Body of pancreas (tissue), 4 donors: ENCODE data around the gene PKNOX2. TPM values are rescaled to one million over a fixed set of nuclear protein-coding genes. Genes with fewer than 3 reads are reported as not detected.

Source experiments
- ATAC-seq: fragments of 150-250 bp; one replicate; pipeline ENCODE4 v1.9.1; 2016
- DNase-seq, 4 donors: peaks; one replicate each; pipeline ENCODE4 v3.0.0-alpha.2; 2019
- H3K27ac ChIP-seq, 4 donors: fragments of 200-600 bp; sonication (generic); 1 replicate in 3 of 4; 2 replicates in 1 of 4; pipeline versions ENCODE4 v1.5.1 to v1.6.1; 2016 to 2019; ENCODE audit warnings: mild to moderate bottlenecking in 1 of 4, mixed read lengths in 1 of 4, moderate library complexity in 1 of 4
- H3K27me3 ChIP-seq, 2 donors: fragments of 200-600 bp; sonication (generic); one replicate each; pipeline ENCODE4 v1.6.0; 2016; ENCODE audit warnings: mild to moderate bottlenecking in 1 of 2
- H3K36me3 ChIP-seq, 2 donors: fragments of 200-600 bp; sonication (generic); replicated peaks in 1 of 2; 2 replicates each; pipeline ENCODE4 v1.5.1; 2016; ENCODE audit warnings: low read depth in 2 of 2; ENCODE audit not compliant: insufficient read depth in 1 of 2
- H3K4me1 ChIP-seq: fragments of 200-600 bp; sonication (generic); one replicate; pipeline ENCODE4 v1.6.0; 2016
- H3K4me3 ChIP-seq, 2 donors: fragments of 200-600 bp; sonication (generic); 1 replicate in 1 of 2; 2 replicates in 1 of 2; pipeline ENCODE4 v1.5.1; 2016 to 2019
- H3K9me3 ChIP-seq, 3 donors: fragments of 200-600 bp; sonication (generic); 1 replicate in 2 of 3; 2 replicates in 1 of 3; pipeline ENCODE4 v1.5.1; 2016
- CTCF ChIP-seq, 7 experiments: fragments of 450-650 bp in 4 of 7; fragments of 200-600 bp in 3 of 7; sonication (generic) in 3 of 7; IDR thresholded peaks; one replicate each; pipeline ENCODE4 v1.5.1; 2016 to 2019; ENCODE audit warnings: antibody characterized with exemption in 7 of 7
- POLR2A ChIP-seq, 3 donors: fragments of 450-650 bp; IDR thresholded peaks; one replicate each; pipeline ENCODE4 v1.6.1; 2016; ENCODE audit warnings: antibody characterized with exemption in 3 of 3, mild to moderate bottlenecking in 2 of 3
- WGBS, 2 donors: methylation state at CpG; one replicate each; pipeline ENCODE4 v1.1.5; 2017; 5-methylcytosine and 5-hydroxymethylcytosine counted together
- intact Hi-C: fragments of 100-400 bp; cut with DNase I; formaldehyde crosslinking; loops from one replicate; pipeline ENCODE4 v1.15.1; 2023
- total RNA-seq, 2 donors: library from RNA; depleted of rRNA; stranded (reverse); fragments of >200 nt; gene quantifications; one replicate each; pipeline ENCODE4 v1.1.0, GENCODE V29; 2016

PKNOX2 gene
- total RNA-seq, 2 donors from 2014 or later = 4.2 to 4.9 TPM

DNA sequence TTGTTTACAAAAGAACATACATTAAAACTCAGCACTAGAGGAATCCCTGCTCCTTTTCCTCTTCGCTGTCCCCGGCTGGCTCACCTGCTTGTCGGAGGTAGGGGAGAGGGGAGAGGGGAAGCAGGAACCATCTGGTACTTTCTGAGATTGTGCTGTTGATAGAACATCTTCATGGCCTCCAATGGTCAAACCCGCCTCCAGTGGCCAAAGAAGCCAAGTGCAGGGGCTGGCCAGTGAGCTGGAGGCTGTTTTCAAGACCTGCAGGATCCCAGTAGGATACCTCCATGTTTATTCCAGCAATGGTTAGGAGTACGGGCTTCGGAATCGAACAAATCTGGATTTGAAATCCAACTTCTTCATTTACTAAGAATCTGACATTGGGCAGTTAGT is 92.6 kb downstream of the PKNOX2 start:
- ATAC-seq = no peak
- no peaks in the 10 kb centered on the region for H3K4me1 ChIP-seq
- H3K27me3 ChIP-seq = no peaks in the 10 kb centered on the region
- DNase-seq = no peak
- intact Hi-C loops = no loop called here
- no peak overlapping the region for H3K4me3 ChIP-seq
- 86 to 91% methylated on average over 7 of the region's 7 CpGs for WGBS, 2 donors
- TF ChIP-seq POLR2A (IDR thresholded peaks at IDR 0.05) (no peak), CTCF (IDR thresholded peaks at IDR 0.05) (peak in 1 of 7 experiments; percentile 13)
- no peaks in the 10 kb centered on the region for H3K9me3 ChIP-seq
- no peaks in the 10 kb centered on the region for H3K36me3 ChIP-seq
- H3K27ac ChIP-seq = no peak overlapping the region

DNA sequence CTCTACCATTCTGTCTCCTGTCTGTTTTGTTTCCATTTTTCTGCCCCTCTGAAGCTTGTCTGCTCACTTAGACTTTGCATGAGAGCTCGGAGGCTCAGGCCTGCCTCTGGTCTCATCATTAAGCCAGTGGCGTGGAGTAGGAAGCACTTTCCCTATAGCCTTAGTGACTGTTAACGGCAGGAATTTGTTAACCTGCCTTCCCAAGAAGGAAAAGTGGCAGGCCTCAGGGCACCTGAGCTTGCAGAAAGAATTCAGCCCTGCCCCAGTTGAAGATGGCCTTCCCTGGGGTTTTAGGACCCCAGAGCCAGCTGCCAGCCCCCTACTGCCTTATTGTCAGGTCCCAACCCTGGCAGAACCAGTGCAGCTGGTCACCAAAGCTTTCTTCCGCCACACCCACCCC is 93.2 kb downstream of the PKNOX2 start:
- WGBS, 2 donors = 88 to 96% methylated on average over 4 of the region's 4 CpGs
- H3K4me1 ChIP-seq = peaks cover under 1% of the 10 kb centered on the region
- H3K9me3 ChIP-seq = no peaks in the 10 kb centered on the region
- DNase-seq (no peak), ATAC-seq (no peak)
- H3K27me3 ChIP-seq = no peaks in the 10 kb centered on the region
- TF ChIP-seq CTCF (IDR thresholded peaks at IDR 0.05) (no peak), POLR2A (IDR thresholded peaks at IDR 0.05) (no peak)
- H3K27ac ChIP-seq = no peak overlapping the region
- H3K36me3 ChIP-seq = no peaks in the 10 kb centered on the region
- intact Hi-C loops = no loop called here
- no peak overlapping the region for H3K4me3 ChIP-seq

DNA sequence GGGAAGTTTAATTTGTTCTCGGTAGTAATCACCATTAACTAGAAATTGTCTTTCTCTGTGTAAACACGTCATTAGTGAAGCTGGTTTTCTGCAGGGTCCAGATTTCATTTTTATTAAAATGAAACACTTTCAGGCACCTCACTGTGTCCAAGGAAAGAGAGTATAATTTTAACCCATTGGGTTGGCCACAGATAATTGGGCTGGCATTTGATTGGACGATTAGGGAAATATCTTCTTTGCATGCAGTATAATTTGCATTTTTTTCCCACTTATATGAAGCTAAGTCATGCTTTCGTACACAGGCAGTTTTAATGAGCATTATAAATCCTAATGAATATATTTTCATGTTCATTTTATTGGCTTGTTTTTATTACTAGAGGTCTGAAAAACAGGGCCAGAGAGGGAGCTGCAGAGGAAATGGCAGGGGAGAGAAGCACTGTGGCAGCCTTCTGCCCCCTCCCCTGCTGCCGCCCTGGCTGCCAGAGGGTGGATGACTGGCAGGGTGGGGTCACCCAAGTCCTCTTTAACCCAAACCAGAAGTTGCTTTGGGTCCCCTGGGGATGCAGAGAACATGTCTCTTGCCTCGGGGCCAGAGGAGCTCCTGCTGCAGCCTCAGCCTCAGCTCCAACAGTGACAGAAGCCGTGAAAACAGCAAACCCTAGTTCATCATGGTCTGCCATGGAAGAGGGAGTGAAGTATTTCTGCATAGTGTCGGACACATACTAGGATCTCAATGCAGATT is 93.9 kb downstream of the PKNOX2 start:
- DNase-seq (no peak), ATAC-seq (no peak)
- no peak overlapping the region for H3K27ac ChIP-seq
- H3K27me3 ChIP-seq = no peaks in the 10 kb centered on the region
- TF ChIP-seq POLR2A (IDR thresholded peaks at IDR 0.05) = no peak
- no peak for TF ChIP-seq CTCF (IDR thresholded peaks at IDR 0.05)
- H3K36me3 ChIP-seq = no peaks in the 10 kb centered on the region
- WGBS, 2 donors = 83 to 85% methylated on average over 8 of the region's 8 CpGs
- intact Hi-C loops = no loop called here
- H3K9me3 ChIP-seq = no peaks in the 10 kb centered on the region
- H3K4me1 ChIP-seq = peaks cover 7% of the 10 kb centered on the region
- no peak overlapping the region for H3K4me3 ChIP-seq

GRCh38 chr11:125261588-125261987 is 97.0 kb downstream of the PKNOX2 start:
- Histone ChIP-seq H3K27me3 (no peaks in the 10 kb centered on the region), H3K9me3 (no peaks in the 10 kb centered on the region), H3K27ac (no peak overlapping the region), H3K4me1 (peaks cover 9% of the 10 kb centered on the region), H3K4me3 (no peak overlapping the region), H3K36me3 (no peaks in the 10 kb centered on the region)
- intact Hi-C loops = no loop called here
- 93 to 97% methylated on average over 4 of the region's 4 CpGs for WGBS, 2 donors
- DNase-seq (no peak), ATAC-seq (no peak)
- TF ChIP-seq POLR2A (IDR thresholded peaks at IDR 0.05) (no peak), CTCF (IDR thresholded peaks at IDR 0.05) (no peak)
